Thoracic aorta (tissue), 2 donors: Measurements from ENCODE around the gene OLFM2. TPM values are rescaled to one million over a fixed set of nuclear protein-coding genes. Genes with fewer than 3 reads are reported as not detected.

Experiments
- ATAC-seq: fragments of 150-250 bp; one replicate; pipeline ENCODE4 v1.8.0; 2017; ENCODE audit warnings: low read depth; ENCODE audit not compliant: insufficient number of reproducible peaks, low FRiP score
- DNase-seq: peaks from one replicate; pipeline ENCODE4 v3.0.0-alpha.2; 2020; ENCODE audit warnings: low spot score
- H3K27ac ChIP-seq, 2 donors: fragments of 200-600 bp; sonication (generic); 1 replicate in 1 of 2; 2 replicates in 1 of 2; pipeline ENCODE4 v1.5.1; 2016; ENCODE audit warnings: mild to moderate bottlenecking in 2 of 2, moderate library complexity in 2 of 2
- H3K27me3 ChIP-seq: fragments of 200-600 bp; sonication (generic); replicated peaks from 2 replicates; pipeline ENCODE4 v1.6.0; 2016; ENCODE audit warnings: mild to moderate bottlenecking; ENCODE audit not compliant: insufficient read depth
- H3K36me3 ChIP-seq: fragments of 200-600 bp; sonication (generic); one replicate; pipeline ENCODE4 v1.5.1; 2016
- H3K4me1 ChIP-seq, 2 donors: fragments of 200-600 bp; sonication (generic); 1 replicate in 1 of 2; 2 replicates in 1 of 2; pipeline versions ENCODE4 v1.5.1 to v1.6.0; 2016; ENCODE audit warnings: low read depth in 2 of 2, mild to moderate bottlenecking in 1 of 2; ENCODE audit not compliant: control insufficient read depth in 1 of 2
- H3K4me3 ChIP-seq: fragments of 200-600 bp; sonication (generic); 2 replicates; pipeline ENCODE4 v1.5.1; 2016; ENCODE audit warnings: mild to moderate bottlenecking
- H3K9me3 ChIP-seq: fragments of 200-600 bp; sonication (generic); 2 replicates; pipeline ENCODE4 v1.5.1; 2016
- CTCF ChIP-seq: fragments of 200-600 bp; sonication (generic); IDR thresholded peaks from one replicate; pipeline ENCODE4 v1.5.1; 2019; ENCODE audit warnings: antibody characterized with exemption
- total RNA-seq, 2 donors: library from RNA; depleted of rRNA; stranded (reverse); fragments of >200 nt; gene quantifications; one replicate each; pipeline versions ENCODE4 v1.1.0 to v1.2.3, GENCODE V29; 2016

OLFM2 gene
- total RNA-seq, 2 donors from 2014 or later: 5.8 to 13.4 TPM

- H3K36me3 ChIP-seq: no peaks in the 10 kb centered on the region
- ATAC-seq: no peak
- DNase-seq: no peak
- no peak overlapping the region for H3K4me3 ChIP-seq
- H3K27ac ChIP-seq: no peak overlapping the region
- no peaks in the 10 kb centered on the region for H3K4me1 ChIP-seq
- TF ChIP-seq CTCF: no peak
- H3K9me3 ChIP-seq: no peaks in the 10 kb centered on the region
- H3K27me3 ChIP-seq: no peaks in the 10 kb centered on the region
Measured at GRCh38 chr19:9865732-9866501, 70.4 kb downstream of the OLFM2 start.

- no peaks in the 10 kb centered on the region for H3K9me3 ChIP-seq
- ATAC-seq (no peak), DNase-seq (no peak)
- no peak overlapping the region for H3K4me3 ChIP-seq
- H3K27me3 ChIP-seq: no peaks in the 10 kb centered on the region
- no peak overlapping the region for H3K27ac ChIP-seq
- TF ChIP-seq CTCF: no peak
- no peaks in the 10 kb centered on the region for H3K36me3 ChIP-seq
- H3K4me1 ChIP-seq: no peaks in the 10 kb centered on the region
Measured at GRCh38 chr19:9863759-9864158, 72.6 kb downstream of the OLFM2 start.

- Histone ChIP-seq H3K4me3 (no peak overlapping the region), H3K4me1 (no peaks in the 10 kb centered on the region), H3K36me3 (no peaks in the 10 kb centered on the region), H3K9me3 (no peaks in the 10 kb centered on the region), H3K27ac (no peak overlapping the region), H3K27me3 (no peaks in the 10 kb centered on the region)
- no peak for TF ChIP-seq CTCF
- DNase-seq (no peak), ATAC-seq (no peak)
Measured at GRCh38 chr19:9862938-9863337, 73.4 kb downstream of the OLFM2 start.

GRCh38 chr19:9861503-9861902 is 74.8 kb downstream of the OLFM2 start:
- Histone ChIP-seq H3K4me3 (no peak overlapping the region), H3K27ac (no peak overlapping the region), H3K36me3 (no peaks in the 10 kb centered on the region), H3K9me3 (no peaks in the 10 kb centered on the region), H3K4me1 (no peaks in the 10 kb centered on the region), H3K27me3 (no peaks in the 10 kb centered on the region)
- no peak for TF ChIP-seq CTCF
- ATAC-seq: no peak
- no peak for DNase-seq

- DNase-seq (no peak), ATAC-seq (no peak)
- H3K4me3 ChIP-seq: no peak overlapping the region
- H3K9me3 ChIP-seq: no peaks in the 10 kb centered on the region
- TF ChIP-seq CTCF: no peak
- H3K27me3 ChIP-seq: no peaks in the 10 kb centered on the region
- H3K27ac ChIP-seq: no peak overlapping the region
- H3K4me1 ChIP-seq: no peaks in the 10 kb centered on the region
- H3K36me3 ChIP-seq: no peaks in the 10 kb centered on the region
Measured at GRCh38 chr19:9860407-9860806, 75.9 kb downstream of the OLFM2 start.
